NT2/D1 (cell line): ENCODE results near the gene GNPDA1.
A peak's percentile ranks its signal among the peaks of the same experiment; 100 is the strongest.

Experiments
- DNase-seq: peaks from one replicate; pipeline ENCODE4 v3.0.0-alpha.2; 2011; ENCODE audit warnings: low read depth, low spot score
- H3K27me3 ChIP-seq: 2 replicates; pipeline ENCODE4 v1.6.0; 2011; ENCODE audit warnings: mild to moderate bottlenecking; ENCODE audit not compliant: insufficient read length, insufficient read depth
- H3K36me3 ChIP-seq: 2 replicates; pipeline ENCODE4 v1.6.1; 2011; ENCODE audit warnings: mild to moderate bottlenecking, low read length, mixed read lengths; ENCODE audit not compliant: insufficient read depth, insufficient read length
- H3K4me1 ChIP-seq: 2 replicates; pipeline ENCODE4 v1.5.1; 2011; ENCODE audit not compliant: insufficient read depth, insufficient read length
- H3K4me3 ChIP-seq: 2 replicates; pipeline ENCODE4 v1.5.1; 2011; ENCODE audit warnings: low read depth; ENCODE audit not compliant: insufficient read length
- H3K9ac ChIP-seq: 2 replicates; pipeline ENCODE4 v1.6.0; 2011; ENCODE audit warnings: low read depth; ENCODE audit not compliant: insufficient read length
- H3K9me3 ChIP-seq: 2 replicates; pipeline ENCODE4 v1.5.1; 2011; ENCODE audit warnings: mild to moderate bottlenecking, low read length; ENCODE audit not compliant: insufficient read depth
- SUZ12 ChIP-seq: IDR thresholded peaks from 2 replicates; pipeline ENCODE4 v1.6.1; 2011; ENCODE audit not compliant: insufficient read length, insufficient read depth; ENCODE audit errors: extremely low read depth
- YY1 ChIP-seq: IDR thresholded peaks from 2 replicates; pipeline ENCODE4 v1.6.1; 2011; ENCODE audit not compliant: insufficient read length, insufficient read depth
- ZNF274 ChIP-seq: IDR thresholded peaks from 2 replicates; pipeline ENCODE4 v1.6.1; 2011; ENCODE audit warnings: mild to moderate bottlenecking, low read depth, low read length

Gene GNPDA1

GRCh38 chr5:141978389-141978788 lies 34.4 kb downstream of the GNPDA1 start:
- Histone ChIP-seq H3K4me3 (no peak overlapping the region), H3K9me3 (no peaks in the 10 kb centered on the region), H3K9ac (no peak overlapping the region), H3K36me3 (peaks cover 71% of the 10 kb centered on the region), H3K4me1 (no peaks in the 10 kb centered on the region), H3K27me3 (no peaks in the 10 kb centered on the region)
- no peak for DNase-seq
- TF ChIP-seq ZNF274 (no peak), YY1 (no peak)

DNA sequence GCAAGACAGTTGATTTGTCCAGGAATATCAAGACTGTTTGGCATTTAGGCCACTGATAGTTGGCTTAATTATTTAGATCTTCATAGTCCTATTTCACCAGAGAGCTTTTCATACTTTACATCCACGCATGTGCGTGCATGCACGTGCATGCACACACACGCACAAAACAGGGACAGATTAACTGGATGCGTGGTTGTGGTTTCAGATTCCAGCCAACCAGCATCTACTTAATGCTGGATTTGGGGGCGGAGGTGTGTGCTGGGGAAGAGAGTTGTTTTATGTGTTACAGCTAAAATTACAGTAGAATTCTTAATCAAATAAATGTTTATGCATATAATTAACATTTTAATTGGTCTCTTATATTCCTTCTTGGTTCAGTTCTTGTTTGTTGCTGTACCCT lies 36.7 kb downstream of the GNPDA1 start:
- TF ChIP-seq SUZ12 (no peak), ZNF274 (no peak), YY1 (no peak)
- Histone ChIP-seq H3K36me3 (peaks cover 68% of the 10 kb centered on the region), H3K4me3 (no peak overlapping the region), H3K9me3 (no peaks in the 10 kb centered on the region), H3K4me1 (no peaks in the 10 kb centered on the region), H3K27me3 (no peaks in the 10 kb centered on the region), H3K9ac (no peak overlapping the region)
- no peak for DNase-seq

DNA sequence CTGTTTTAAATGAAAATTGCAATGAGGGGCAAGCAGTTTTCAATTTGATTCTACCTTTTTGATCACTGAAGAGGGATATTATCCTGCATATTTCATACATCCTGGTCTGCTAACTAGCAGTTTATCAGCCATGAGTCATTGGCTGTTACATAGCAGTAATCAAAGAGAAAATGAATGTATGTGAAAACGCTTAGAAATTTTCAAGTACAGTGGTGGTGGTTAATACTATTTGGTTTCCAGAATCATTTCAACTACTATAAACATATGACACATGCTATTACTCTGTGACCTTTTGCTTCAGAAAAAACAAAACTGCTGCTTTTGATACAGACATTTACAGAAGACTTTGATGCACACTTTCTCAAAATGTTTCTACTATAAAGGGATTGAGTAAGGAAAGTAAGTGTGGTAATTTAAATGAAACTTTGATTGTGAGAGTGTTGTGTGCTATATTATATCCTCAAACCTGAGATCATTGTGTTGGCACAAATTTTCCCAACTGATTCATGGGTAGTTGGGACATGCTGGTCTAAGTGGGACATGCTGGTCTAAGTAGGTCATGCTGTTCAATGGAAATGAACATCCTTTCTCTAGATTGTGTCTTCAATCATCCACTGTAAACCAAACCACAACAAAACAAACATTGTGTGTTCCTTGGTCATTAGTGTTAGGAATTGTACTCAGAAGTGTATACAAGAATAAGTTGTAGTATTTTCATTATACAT lies 38.8 kb downstream of the GNPDA1 start:
- DNase-seq = no peak
- H3K36me3 ChIP-seq = peaks cover 58% of the 10 kb centered on the region
- H3K4me3 ChIP-seq = no peak overlapping the region
- no peaks in the 10 kb centered on the region for H3K9me3 ChIP-seq
- TF ChIP-seq SUZ12 = no peak
- H3K9ac ChIP-seq = no peak overlapping the region
- peaks cover 2% of the 10 kb centered on the region for H3K4me1 ChIP-seq
- no peaks in the 10 kb centered on the region for H3K27me3 ChIP-seq

DNA sequence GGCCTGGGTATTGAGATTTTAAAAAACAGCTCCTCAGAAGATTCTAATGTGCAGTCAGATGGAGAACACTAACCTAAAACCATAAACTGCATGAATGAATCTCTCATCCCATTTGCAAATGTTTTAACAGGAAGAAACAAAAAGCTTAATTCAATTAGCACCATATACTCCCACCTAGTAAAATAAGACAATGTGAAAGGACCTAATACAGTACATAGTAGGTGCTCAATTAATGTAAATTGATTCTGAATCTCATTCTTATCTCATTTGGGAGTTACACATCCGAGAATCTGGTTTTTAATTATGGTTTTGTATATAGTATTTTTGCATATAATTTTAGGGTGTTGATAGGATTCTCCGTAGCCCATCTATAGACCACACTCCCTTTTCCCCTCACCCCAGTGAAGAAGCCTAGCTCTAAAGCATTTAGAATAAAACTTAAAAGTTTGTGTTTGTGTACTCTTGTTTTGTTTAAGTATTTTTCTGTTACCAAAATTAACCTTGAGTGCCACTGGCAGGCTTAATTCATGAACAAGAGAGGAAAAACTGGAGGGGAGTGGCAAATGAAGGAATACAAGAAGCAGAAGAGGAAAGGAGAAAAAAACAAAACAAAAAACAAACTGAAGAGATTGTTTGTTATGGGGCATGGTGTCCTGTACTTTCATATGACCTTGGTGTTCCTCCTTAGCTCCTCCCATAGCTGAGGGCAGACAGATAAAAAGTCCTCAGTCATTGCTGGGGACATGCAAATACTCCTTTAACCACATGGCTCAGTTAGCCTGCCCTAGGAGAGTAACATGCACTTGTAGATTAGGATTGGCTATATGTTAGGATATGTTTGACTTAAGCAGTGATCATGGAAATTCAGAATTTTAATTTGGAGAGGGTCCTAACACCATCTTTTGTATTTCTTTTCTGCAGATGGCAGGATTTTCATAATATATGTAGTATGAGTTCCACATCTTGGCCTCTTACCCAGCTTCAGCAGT lies 42.8 kb downstream of the GNPDA1 start:
- H3K36me3 ChIP-seq = peaks cover 35% of the 10 kb centered on the region
- DNase-seq = no peak
- H3K9me3 ChIP-seq = no peaks in the 10 kb centered on the region
- peak overlapping the region; percentile 95 for H3K9ac ChIP-seq
- H3K27me3 ChIP-seq = no peaks in the 10 kb centered on the region
- H3K4me3 ChIP-seq = peak overlapping the region; percentile 86
- no peak for TF ChIP-seq YY1
- no peak for TF ChIP-seq ZNF274
- no peak for TF ChIP-seq SUZ12
- H3K4me1 ChIP-seq = peaks cover 2% of the 10 kb centered on the region

GRCh38 chr5:141968914-141969608 lies 43.8 kb downstream of the GNPDA1 start, which contains the start of gene RNF14:
TSS of gene RNF14 (plus strand) at chr5:141969105. CDS start at chr5:141973589, 4,484 bp downstream.
- Histone ChIP-seq H3K9me3 (no peaks in the 10 kb centered on the region), H3K9ac (peak within 1 kb of the TSS; percentile 95), H3K4me1 (peaks cover 2% of the 10 kb centered on the region), H3K36me3 (peaks cover 26% of the 10 kb centered on the region), H3K4me3 (peak within 1 kb of the TSS; percentile 86), H3K27me3 (no peaks in the 10 kb centered on the region)
- peak; percentile 76 for DNase-seq
- TF ChIP-seq ZNF274 (no peak), YY1 (no peak), SUZ12 (no peak)

- Histone ChIP-seq H3K36me3 (peaks cover 10% of the 10 kb centered on the region), H3K9ac (no peak overlapping the region), H3K4me3 (no peak overlapping the region), H3K4me1 (peaks cover 2% of the 10 kb centered on the region), H3K27me3 (no peaks in the 10 kb centered on the region), H3K9me3 (no peaks in the 10 kb centered on the region)
- DNase-seq = no peak
- TF ChIP-seq SUZ12 (no peak), YY1 (no peak), ZNF274 (no peak)
These were observed 45.9 kb downstream of the GNPDA1 start for GRCh38 chr5:141966963-141967333.

DNA sequence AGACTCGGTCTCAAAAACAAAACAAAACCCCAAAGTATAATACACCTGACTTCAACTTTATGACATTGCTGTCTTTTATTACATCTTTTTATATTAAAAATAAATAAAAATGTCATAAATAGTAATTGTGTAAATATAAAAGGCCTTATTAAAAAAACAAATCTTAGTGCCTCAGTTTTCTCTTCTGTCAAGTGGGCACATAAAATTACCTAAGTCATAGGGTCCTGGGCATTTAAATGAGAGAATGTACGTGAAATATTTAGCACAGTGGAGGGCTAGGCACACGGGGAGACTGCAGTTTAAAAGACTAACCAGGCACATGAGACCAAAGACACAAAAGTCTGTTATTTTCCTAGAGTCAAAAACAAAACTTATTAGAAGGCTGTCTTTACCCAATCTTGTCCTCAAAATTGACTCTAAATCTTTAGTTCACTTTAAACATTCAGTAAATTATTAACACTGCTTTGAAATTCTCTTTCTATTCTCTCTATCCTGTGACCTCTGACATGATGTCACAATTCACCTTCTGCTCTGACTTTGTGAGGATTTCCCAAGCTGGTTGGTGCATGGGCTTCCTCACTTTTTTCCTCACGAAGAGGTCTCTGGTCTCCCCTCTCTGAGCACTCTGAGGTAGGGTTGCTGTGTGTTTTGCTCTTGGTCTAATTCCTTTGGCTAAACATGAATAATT lies 46.4 kb downstream of the GNPDA1 start:
- TF ChIP-seq ZNF274 (no peak), YY1 (no peak), SUZ12 (no peak)
- peaks cover 2% of the 10 kb centered on the region for H3K4me1 ChIP-seq
- H3K27me3 ChIP-seq = no peaks in the 10 kb centered on the region
- H3K9me3 ChIP-seq = no peaks in the 10 kb centered on the region
- peaks cover 8% of the 10 kb centered on the region for H3K36me3 ChIP-seq
- no peak for DNase-seq
- no peak overlapping the region for H3K4me3 ChIP-seq
- no peak overlapping the region for H3K9ac ChIP-seq
